H9 (cell line): ENCODE data around the gene CD52. TPM values are rescaled to one million over a fixed set of nuclear protein-coding genes. Genes with fewer than 3 reads are reported as not detected.

Source experiments
- DNase-seq: peaks from one replicate; pipeline ENCODE4 v3.0.0-alpha.2; 2017
- H2AFZ ChIP-seq: one replicate; pipeline ENCODE4 v1.6.1; 2013; ENCODE audit warnings: mild to moderate bottlenecking, low read length, control low read depth, moderate library complexity
- H2AK5ac ChIP-seq: 2 replicates; pipeline ENCODE4 v1.6.1; 2013; ENCODE audit warnings: low read length, control low read depth, mixed read lengths; ENCODE audit not compliant: insufficient read length
- H2BK120ac ChIP-seq: one replicate; pipeline ENCODE4 v1.6.1; 2013; ENCODE audit warnings: low read depth, mild to moderate bottlenecking, low read length, control low read depth, inconsistent platforms; ENCODE audit not compliant: poor library complexity, severe bottlenecking
- H2BK12ac ChIP-seq: 2 replicates; pipeline ENCODE4 v1.6.1; 2013; ENCODE audit warnings: low read length, control low read depth, mixed read lengths, low read depth; ENCODE audit not compliant: insufficient read length
- H2BK15ac ChIP-seq: 2 replicates; pipeline ENCODE4 v1.6.1; 2013; ENCODE audit warnings: low read depth, low read length, control low read depth
- H2BK20ac ChIP-seq: one replicate; pipeline ENCODE4 v1.6.1; 2013; ENCODE audit warnings: low read depth, mild to moderate bottlenecking, low read length, control low read depth, inconsistent platforms; ENCODE audit not compliant: poor library complexity, severe bottlenecking
- H2BK5ac ChIP-seq: 2 replicates; pipeline ENCODE4 v1.6.1; 2013; ENCODE audit warnings: low read length, control low read depth, mixed read lengths; ENCODE audit not compliant: insufficient read length
- H3K14ac ChIP-seq: 2 replicates; pipeline ENCODE4 v1.6.1; 2013; ENCODE audit warnings: low read length, control low read depth; ENCODE audit not compliant: insufficient read depth
- H3K18ac ChIP-seq: 2 replicates; pipeline ENCODE4 v1.6.1; 2013; ENCODE audit warnings: low read depth, mild to moderate bottlenecking, mixed read lengths, low read length, control low read depth; ENCODE audit not compliant: insufficient read length
- H3K23ac ChIP-seq: 2 replicates; pipeline ENCODE4 v1.6.1; 2013; ENCODE audit warnings: low read length, control low read depth, mixed read lengths, low read depth; ENCODE audit not compliant: insufficient read length
- H3K23me2 ChIP-seq: 2 replicates; pipeline ENCODE4 v1.6.1; 2013; ENCODE audit warnings: low read depth, mild to moderate bottlenecking, mixed read lengths, low read length, control low read depth; ENCODE audit not compliant: insufficient read length, poor library complexity, severe bottlenecking
- H3K27ac ChIP-seq: 2 replicates; pipeline ENCODE4 v1.5.1; 2013; ENCODE audit warnings: low read length, control low read depth, mixed read lengths, low read depth; ENCODE audit not compliant: insufficient read length
- H3K27me3 ChIP-seq: 2 replicates; pipeline ENCODE4 v1.6.1; 2013; ENCODE audit warnings: low read length, control low read depth, inconsistent platforms; ENCODE audit not compliant: insufficient read depth
- H3K4ac ChIP-seq: 2 replicates; pipeline ENCODE4 v1.6.1; 2013; ENCODE audit warnings: low read depth, mild to moderate bottlenecking, control low read depth, inconsistent platforms, low read length, moderate library complexity
- H3K4me1 ChIP-seq: 2 replicates; pipeline ENCODE4 v1.6.1; 2013; ENCODE audit warnings: low read length, control low read depth, inconsistent platforms; ENCODE audit not compliant: insufficient read depth
- H3K4me2 ChIP-seq: 2 replicates; pipeline ENCODE4 v1.6.1; 2013; ENCODE audit warnings: low read length, control low read depth, mixed read lengths; ENCODE audit not compliant: insufficient read length, insufficient read depth
- H3K56ac ChIP-seq: 2 replicates; pipeline ENCODE4 v1.6.1; 2013; ENCODE audit warnings: low read depth, mild to moderate bottlenecking, mixed read lengths, low read length, control low read depth; ENCODE audit not compliant: insufficient read length
- H3K79me1 ChIP-seq: 2 replicates; pipeline ENCODE4 v1.6.1; 2013; ENCODE audit warnings: low read depth, mild to moderate bottlenecking, moderate library complexity, low read length, control low read depth, inconsistent platforms; ENCODE audit not compliant: insufficient read depth, poor library complexity, severe bottlenecking
- H3K79me2 ChIP-seq: 2 replicates; pipeline ENCODE4 v1.6.1; 2013; ENCODE audit warnings: low read length, control low read depth, inconsistent platforms; ENCODE audit not compliant: insufficient read depth
- H3K9ac ChIP-seq: 2 replicates; pipeline ENCODE4 v1.6.1; 2013; ENCODE audit warnings: low read length, control low read depth, mixed read lengths; ENCODE audit not compliant: insufficient read length; ENCODE audit errors: extremely low read depth
- H3K9me3 ChIP-seq: one replicate; pipeline ENCODE4 v1.6.1; 2013; ENCODE audit warnings: low read depth, low read length, inconsistent platforms; ENCODE audit not compliant: control insufficient read depth
- H3T11ph ChIP-seq: one replicate; pipeline ENCODE4 v1.6.1; 2013; ENCODE audit warnings: mild to moderate bottlenecking, low read length, control low read depth, inconsistent platforms
- H4K20me1 ChIP-seq: one replicate; pipeline ENCODE4 v1.6.1; 2013; ENCODE audit not compliant: control insufficient read depth, insufficient read length, insufficient read depth
- H4K5ac ChIP-seq: 2 replicates; pipeline ENCODE4 v1.6.1; 2013; ENCODE audit warnings: low read depth, mild to moderate bottlenecking, mixed read lengths, low read length, control low read depth; ENCODE audit not compliant: insufficient read length
- H4K8ac ChIP-seq: replicated peaks from 2 replicates; pipeline ENCODE4 v1.6.1; 2013; ENCODE audit warnings: low read length, control low read depth, mixed read lengths, low read depth; ENCODE audit not compliant: insufficient read length
- H4K91ac ChIP-seq: 2 replicates; pipeline ENCODE4 v1.6.1; 2013; ENCODE audit warnings: low read depth, mild to moderate bottlenecking, moderate library complexity, mixed read lengths, low read length, control low read depth; ENCODE audit not compliant: insufficient read length
- H3K27ac Mint-ChIP-seq, 3 experiments: 2 replicates in 2 of 3; 3 replicates in 1 of 3; pipeline ENCODE4 v1.8.0; 2020 to 2021; ENCODE audit warnings: mixed read lengths in 3 of 3, mild to moderate bottlenecking in 1 of 3, moderate library complexity in 1 of 3
- H3K27me3 Mint-ChIP-seq: 2 replicates; pipeline ENCODE4 v1.8.0; 2021; ENCODE audit warnings: low read depth, mild to moderate bottlenecking, moderate library complexity, mixed read lengths
- H3K36me3 Mint-ChIP-seq, 3 experiments: 2 replicates in 2 of 3; 3 replicates in 1 of 3; pipeline ENCODE4 v1.8.0; 2020 to 2021; ENCODE audit warnings: low read depth in 3 of 3, mixed read lengths in 3 of 3; ENCODE audit not compliant: insufficient read depth in 1 of 3
- H3K4me1 Mint-ChIP-seq, 2 experiments: 2 replicates each; pipeline ENCODE4 v1.8.0; 2020; ENCODE audit warnings: mixed read lengths in 2 of 2
- H3K4me3 Mint-ChIP-seq, 2 experiments: 2 replicates in 1 of 2; 3 replicates in 1 of 2; pipeline ENCODE4 v1.8.0; 2020 to 2021; ENCODE audit warnings: mild to moderate bottlenecking in 2 of 2, mixed read lengths in 2 of 2, moderate library complexity in 1 of 2
- H3K9me3 Mint-ChIP-seq, 2 experiments: 2 replicates in 1 of 2; 3 replicates in 1 of 2; pipeline ENCODE4 v1.8.0; 2020; ENCODE audit warnings: mild to moderate bottlenecking in 2 of 2, mixed read lengths in 2 of 2, moderate library complexity in 1 of 2
- CTCF ChIP-seq: fragments of 200-600 bp; sonication (generic); conservative IDR thresholded peaks from 3 replicates; pipeline ENCODE4 v1.8.0; 2021; ENCODE audit warnings: antibody characterized with exemption, mild to moderate bottlenecking
- WGBS: extraction: QIAGEN DNeasy Blood & Tissue Kit; methylation state at CpG from one replicate; pipeline ENCODE4 v1.1.7; 2013; ENCODE audit warnings: missing lambda C conversion rate, low lambda C conversion rate, mixed read lengths; ENCODE audit not compliant: insufficient read length; ENCODE audit errors: extremely low coverage; 5-methylcytosine and 5-hydroxymethylcytosine counted together
- total RNA-seq: library from RNA; stranded (reverse); gene quantifications from 2 replicates; pipeline ENCODE4 v1.2.1, GENCODE V29; 2021

CD52 gene
- total RNA-seq, 1 experiment from 2014 or later = 4.1 TPM

GRCh38 chr1:26327956-26328362 is 10.2 kb downstream of the CD52 start:
- no peak overlapping the region for H4K91ac ChIP-seq
- H3K23ac ChIP-seq = no peak overlapping the region
- H4K20me1 ChIP-seq = no peaks in the 10 kb centered on the region
- no peak overlapping the region for H3K56ac ChIP-seq
- no peak for DNase-seq
- H3K27ac Mint-ChIP-seq = peak overlapping the region in 2 of 3 experiments; percentile 89 to 90; a peak in 4 of 7 replicates
- H3T11ph ChIP-seq = no peak overlapping the region
- peaks cover 12 to 45% (median 40%) of the 10 kb centered on the region in 3 experiments; a peak in 6 of 7 replicates for H3K36me3 Mint-ChIP-seq
- H3K23me2 ChIP-seq = no peaks in the 10 kb centered on the region
- H3K4ac ChIP-seq = no peak overlapping the region
- no peak overlapping the region for H3K4me3 Mint-ChIP-seq
- no peak overlapping the region for H2BK5ac ChIP-seq
- no peak overlapping the region for H3K9ac ChIP-seq
- H4K5ac ChIP-seq = no peak overlapping the region
- H3K9me3 ChIP-seq = no peaks in the 10 kb centered on the region
- no peaks in the 10 kb centered on the region for H3K27me3 Mint-ChIP-seq
- no peak for TF ChIP-seq CTCF
- no peaks in the 10 kb centered on the region for H3K27me3 ChIP-seq
- H3K79me2 ChIP-seq = no peaks in the 10 kb centered on the region
- no peak overlapping the region for H3K27ac ChIP-seq
- no peak overlapping the region for H4K8ac ChIP-seq
- H3K4me2 ChIP-seq = no peak overlapping the region
- no peak overlapping the region for H2BK12ac ChIP-seq
- no peak overlapping the region for H2BK20ac ChIP-seq
- no peak overlapping the region for H2AFZ ChIP-seq
- no peak overlapping the region for H2BK120ac ChIP-seq
- no peaks in the 10 kb centered on the region for H3K79me1 ChIP-seq
- no CpG with 5 or more reads among the region's 8 CpGs for WGBS
- no peak overlapping the region; the same call in 1 of the 2 replicates for H3K14ac ChIP-seq
- no peaks in the 10 kb centered on the region for H3K4me1 ChIP-seq
- no peak overlapping the region for H2AK5ac ChIP-seq
- no peak overlapping the region for H3K18ac ChIP-seq
- no peak overlapping the region for H2BK15ac ChIP-seq
- peaks cover 0 to 6% of the 10 kb centered on the region in 2 experiments; a peak in 1 of 4 replicates for H3K4me1 Mint-ChIP-seq
- H3K9me3 Mint-ChIP-seq = no peaks in the 10 kb centered on the region
